HG03039 (cell line): ENCODE results near the gene ZCRB1.

Experiments used
- ATAC-seq: cut with Tn5 transposase; IDR thresholded peaks from one replicate; pipeline ENCODE4 v1.9.1; 2021; ENCODE audit warnings: mild to moderate bottlenecking, moderate library complexity; ENCODE audit not compliant: unreplicated experiment

Gene ZCRB1

DNA sequence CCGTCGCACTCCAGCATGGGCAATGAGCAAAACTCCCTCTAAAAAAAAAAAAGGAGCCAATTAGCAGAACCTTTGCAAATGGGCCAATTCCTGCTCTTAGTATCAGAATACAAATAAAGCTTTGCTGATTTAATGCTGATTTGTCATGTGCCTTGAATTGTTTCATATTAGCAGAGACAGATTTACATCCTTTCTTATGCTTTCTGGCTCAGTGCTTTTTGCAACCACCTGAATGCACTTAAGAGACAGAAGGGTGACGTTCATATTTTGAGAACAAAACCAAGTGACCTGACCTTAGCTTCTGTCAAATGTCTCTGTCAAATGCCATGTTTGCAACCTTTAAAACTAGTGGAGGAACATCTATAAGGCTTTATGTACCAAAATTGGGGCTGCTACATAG is 44.0 kb downstream of the ZCRB1 start:
- ATAC-seq, result no peak

GRCh38 chr12:42281278-42281677 is 44.6 kb downstream of the ZCRB1 start:
- ATAC-seq, result no peak

DNA sequence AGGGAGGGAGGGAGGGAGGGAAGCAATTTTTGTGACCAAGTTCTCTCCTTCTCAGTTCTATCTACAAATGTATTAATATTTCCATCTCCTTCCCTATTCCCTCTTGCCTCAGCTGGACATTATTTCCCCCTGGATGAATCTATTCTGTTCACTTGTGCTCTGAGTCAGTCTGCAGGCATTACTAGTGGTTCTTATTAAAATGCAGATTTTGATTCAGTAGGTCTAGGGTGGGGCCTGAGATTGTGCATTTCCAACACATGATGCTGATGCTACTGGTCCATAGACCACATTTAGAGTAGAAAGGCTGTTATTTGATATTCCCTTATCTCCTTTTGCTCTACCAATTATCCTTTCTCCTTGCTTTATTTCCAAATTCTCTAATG is 47.8 kb downstream of the ZCRB1 start:
- no peak for ATAC-seq

GRCh38 chr12:42277396-42278127 is 48.3 kb downstream of the ZCRB1 start:
- ATAC-seq, result no peak

- ATAC-seq, result no peak
Measured at GRCh38 chr12:42275499-42275898, 50.4 kb downstream of the ZCRB1 start.

DNA sequence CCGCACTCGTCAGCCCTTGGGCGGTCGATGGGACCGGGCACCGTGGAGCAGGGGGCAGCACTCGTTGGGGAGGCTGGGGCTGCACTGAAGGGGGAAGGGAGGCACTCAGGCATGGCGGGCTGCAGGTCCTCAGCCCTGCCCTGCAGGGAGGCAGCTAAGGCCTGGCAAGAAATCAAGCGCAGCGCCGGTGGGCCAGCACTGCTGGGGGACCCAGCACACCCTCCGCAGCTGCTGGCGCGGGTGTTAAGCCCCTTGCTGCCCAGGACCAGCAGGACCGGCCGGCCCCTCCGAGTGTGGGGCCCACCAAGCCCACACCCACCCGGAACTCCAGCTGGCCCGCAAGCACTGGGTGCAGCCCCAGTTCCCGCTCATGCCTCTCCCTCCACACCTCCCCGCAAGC is 52.2 kb downstream of the ZCRB1 start:
- ATAC-seq, result no peak

GRCh38 chr12:42270596-42270995 is 55.3 kb downstream of the ZCRB1 start:
- ATAC-seq, result no peak

GRCh38 chr12:42267413-42268190 is 58.3 kb downstream of the ZCRB1 start:
- ATAC-seq, result no peak

- no peak for ATAC-seq
Measured at GRCh38 chr12:42266579-42267230, 59.2 kb downstream of the ZCRB1 start.

GRCh38 chr12:42262271-42262670 is 63.6 kb downstream of the ZCRB1 start:
- no peak for ATAC-seq
